Fibroblast of the aortic adventitia (primary cell): ENCODE results near the gene INHBA. TPM values are rescaled to one million over a fixed set of nuclear protein-coding genes. Genes with fewer than 3 reads are reported as not detected.

Experiments
- DNase-seq: peaks from one replicate; pipeline ENCODE4 v3.0.0-alpha.2; 2010; ENCODE audit warnings: low read depth
- H3K4me3 ChIP-seq: 2 replicates; pipeline ENCODE4 v1.5.1; 2011; ENCODE audit warnings: low read depth, mild to moderate bottlenecking, control low read depth, low read length, moderate library complexity
- total RNA-seq: library from RNA; depleted of rRNA; stranded (reverse); fragments of >200 nt; gene quantifications from 2 replicates; pipeline ENCODE4 v1.2.3, GENCODE V29; 2012; ENCODE audit warnings: low replicate concordance
- TF ChIP-seq, protein P1 (sequence below): IDR thresholded peaks from 2 replicates; pipeline ENCODE4 v1.5.1; 2011; ENCODE audit warnings: mild to moderate bottlenecking, low read length, control low read depth, inconsistent platforms; ENCODE audit not compliant: insufficient read depth

INHBA gene
- total RNA-seq, 1 donor = 20.0 TPM

DNA sequence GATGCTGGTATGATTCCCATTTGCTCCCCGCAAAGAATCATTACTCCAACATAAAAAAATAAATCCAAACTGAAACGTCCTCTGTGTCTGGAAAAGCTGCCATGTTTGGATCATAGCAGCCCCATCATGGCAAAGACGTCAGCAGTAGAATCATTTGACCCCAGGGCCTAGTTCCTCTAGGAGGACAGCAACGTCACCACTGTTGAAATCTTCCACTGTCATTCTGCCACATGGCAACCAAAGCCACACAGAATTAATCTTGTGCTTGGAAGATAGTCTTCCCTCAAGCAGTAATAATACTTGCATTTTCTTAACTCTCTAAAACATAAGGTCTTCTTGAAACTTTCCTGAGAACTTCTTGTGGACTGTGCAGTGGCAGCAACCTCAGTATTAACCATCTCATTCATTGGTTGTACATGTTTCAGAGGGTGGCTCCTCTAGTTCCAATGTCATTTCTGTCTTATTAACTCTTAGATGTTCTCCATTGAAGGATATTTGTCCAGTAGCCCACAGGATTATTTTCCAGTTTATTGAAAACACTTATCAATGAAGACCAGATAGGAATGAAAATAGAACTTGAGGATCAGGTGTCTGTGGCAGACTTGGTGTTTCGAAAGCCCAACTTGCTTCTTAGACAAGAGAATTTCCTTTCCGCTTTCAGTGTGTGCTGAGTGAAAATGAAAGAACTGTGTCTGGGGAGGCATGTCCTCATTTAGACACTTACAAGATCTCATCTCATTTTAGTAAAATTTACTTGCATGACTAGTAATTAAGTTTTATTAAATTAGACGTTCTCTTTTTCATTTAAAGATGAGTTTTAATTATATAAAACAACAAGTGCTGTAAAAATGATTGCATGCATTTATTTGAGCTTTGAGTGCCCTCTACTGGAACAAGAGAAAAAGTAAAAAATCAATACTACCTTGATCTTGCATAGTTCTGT is 28.9 kb upstream of the INHBA start:
- H3K4me3 ChIP-seq = no peak overlapping the region
- DNase-seq = peak; percentile 54
- TF ChIP-seq, protein P1, sequence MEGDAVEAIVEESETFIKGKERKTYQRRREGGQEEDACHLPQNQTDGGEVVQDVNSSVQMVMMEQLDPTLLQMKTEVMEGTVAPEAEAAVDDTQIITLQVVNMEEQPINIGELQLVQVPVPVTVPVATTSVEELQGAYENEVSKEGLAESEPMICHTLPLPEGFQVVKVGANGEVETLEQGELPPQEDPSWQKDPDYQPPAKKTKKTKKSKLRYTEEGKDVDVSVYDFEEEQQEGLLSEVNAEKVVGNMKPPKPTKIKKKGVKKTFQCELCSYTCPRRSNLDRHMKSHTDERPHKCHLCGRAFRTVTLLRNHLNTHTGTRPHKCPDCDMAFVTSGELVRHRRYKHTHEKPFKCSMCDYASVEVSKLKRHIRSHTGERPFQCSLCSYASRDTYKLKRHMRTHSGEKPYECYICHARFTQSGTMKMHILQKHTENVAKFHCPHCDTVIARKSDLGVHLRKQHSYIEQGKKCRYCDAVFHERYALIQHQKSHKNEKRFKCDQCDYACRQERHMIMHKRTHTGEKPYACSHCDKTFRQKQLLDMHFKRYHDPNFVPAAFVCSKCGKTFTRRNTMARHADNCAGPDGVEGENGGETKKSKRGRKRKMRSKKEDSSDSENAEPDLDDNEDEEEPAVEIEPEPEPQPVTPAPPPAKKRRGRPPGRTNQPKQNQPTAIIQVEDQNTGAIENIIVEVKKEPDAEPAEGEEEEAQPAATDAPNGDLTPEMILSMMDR = peak; percentile 28

DNA sequence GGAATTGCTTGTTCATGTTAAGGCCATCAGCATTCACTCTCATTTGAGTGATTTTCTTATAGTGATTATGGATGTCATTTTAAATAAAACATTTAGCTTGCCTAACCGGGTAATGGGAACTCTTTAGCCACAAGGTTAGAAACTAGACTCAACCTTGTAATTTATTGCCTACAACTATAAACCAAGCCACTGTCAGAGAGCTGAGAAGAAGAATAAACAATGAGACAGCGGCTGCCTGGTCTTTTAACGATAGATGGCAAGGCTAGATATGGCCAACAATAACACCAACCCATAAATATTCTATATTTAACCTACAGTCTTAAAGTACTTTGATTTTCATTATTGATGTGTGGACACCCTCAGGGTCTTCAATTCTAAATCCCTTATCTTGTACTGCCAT is 27.8 kb upstream of the INHBA start:
- DNase-seq = no peak
- TF ChIP-seq, protein P1 = no peak
- H3K4me3 ChIP-seq = no peak overlapping the region

DNA sequence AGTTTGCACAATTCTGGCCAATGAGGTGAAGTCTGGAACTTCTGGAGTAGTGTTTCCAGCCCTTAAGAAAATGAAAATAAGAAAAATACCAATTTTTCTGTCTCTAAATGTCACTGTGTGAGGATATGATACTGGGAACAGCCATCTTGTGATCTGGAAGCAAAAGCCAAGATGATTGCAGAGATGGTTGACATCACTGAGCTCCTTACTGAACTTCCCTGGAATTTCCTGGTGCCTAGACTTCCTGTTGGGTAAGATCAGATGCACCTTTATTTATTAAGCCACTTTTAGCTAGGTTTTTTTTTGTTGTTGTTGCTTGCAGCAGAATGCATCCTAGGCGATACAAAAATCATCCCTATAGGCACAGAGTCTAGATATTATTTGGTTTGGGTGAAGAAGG is 27.3 kb upstream of the INHBA start:
- TF ChIP-seq, protein P1 = no peak

DNA sequence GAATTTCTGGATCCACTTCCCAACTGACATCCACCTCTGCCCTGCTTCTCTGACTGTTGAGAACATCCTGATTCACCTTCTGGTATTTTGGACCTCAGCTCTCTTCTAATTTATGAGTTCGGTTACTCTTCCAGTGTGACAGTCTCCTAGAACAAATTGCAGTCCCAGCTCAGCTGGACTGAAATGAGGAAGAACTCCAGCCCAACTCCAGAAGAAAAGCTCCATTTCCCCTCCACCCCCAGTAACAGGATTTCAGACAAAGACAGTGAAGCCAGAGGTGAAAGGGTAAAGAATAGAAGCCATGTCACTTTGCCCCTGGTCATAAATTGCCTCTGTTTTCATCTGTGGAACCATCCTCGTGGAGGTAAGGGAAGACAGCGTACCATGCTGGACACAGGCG is 26.2 kb upstream of the INHBA start:
- TF ChIP-seq, protein P1 = no peak
- DNase-seq = no peak
- H3K4me3 ChIP-seq = no peak overlapping the region

More for the DNA sequence above, 27.3 kb upstream of the INHBA start:
- H3K4me3 ChIP-seq = no peak overlapping the region
- DNase-seq = no peak

DNA sequence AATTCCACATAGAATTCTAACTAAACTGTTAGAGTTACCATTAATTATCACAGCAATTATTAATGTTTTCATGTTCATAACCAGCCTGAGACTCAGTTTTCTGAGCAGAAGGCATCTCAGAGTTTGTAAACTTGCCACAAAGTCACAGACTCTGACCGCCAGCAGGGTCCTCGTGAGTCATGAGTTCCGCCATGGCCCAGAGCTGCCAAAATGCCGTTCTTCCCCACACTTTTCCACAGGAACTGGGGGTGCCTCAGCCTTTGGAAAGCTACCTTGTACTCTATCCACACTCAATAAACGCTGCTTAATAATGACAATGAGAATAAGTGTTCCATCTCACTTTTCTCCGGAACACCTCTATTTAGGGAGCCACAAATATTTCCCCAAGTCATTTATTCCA is 22.1 kb upstream of the INHBA start:
- DNase-seq = no peak
- TF ChIP-seq, protein P1 = no peak

DNA sequence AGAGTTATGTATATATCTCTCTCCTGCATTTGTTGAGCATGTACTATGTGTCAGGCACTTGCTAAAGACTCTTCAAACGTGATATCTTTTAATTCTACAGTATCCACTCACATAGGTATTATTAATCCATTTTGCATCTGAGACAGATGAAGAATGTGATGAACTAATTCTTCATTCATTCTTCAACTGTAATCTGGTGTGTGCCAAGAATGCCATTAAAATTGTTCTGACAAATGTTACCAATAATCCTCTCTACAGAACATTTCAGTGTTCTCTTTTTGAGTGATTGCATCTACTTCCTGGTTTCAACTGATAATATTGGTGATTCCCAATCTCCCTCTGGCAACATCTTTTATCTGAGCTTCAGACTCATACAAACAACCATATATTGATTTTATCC is 18.0 kb upstream of the INHBA start:
- DNase-seq = no peak
- TF ChIP-seq, protein P1 = no peak

More for the DNA sequence above, 22.1 kb upstream of the INHBA start:
- no peak overlapping the region for H3K4me3 ChIP-seq

More for the DNA sequence above, 18.0 kb upstream of the INHBA start:
- no peak overlapping the region for H3K4me3 ChIP-seq
